CD8-positive, alpha-beta memory T cell (primary cell): ENCODE measurements around the gene ITPKA. TPM values are rescaled to one million over a fixed set of nuclear protein-coding genes. Genes with fewer than 3 reads are reported as not detected.

ENCODE experiments used
- CTCF ChIA-PET: fragments of 350-600 bp; sonication (Branson Sonifier 250); formaldehyde crosslinking; loops from one replicate; lab custom pipeline; 2021; ENCODE audit warnings: antibody characterized with exemption; lab: Charles Lee
- POLR2A ChIA-PET: fragments of 350-600 bp; sonication (Branson Sonifier 250); formaldehyde crosslinking; loops from one replicate; lab custom pipeline; 2021; ENCODE audit warnings: antibody characterized with exemption; lab: Charles Lee
- DNase-seq, 5 donors: peaks; one replicate each; pipeline versions ENCODE4 v3.0.0 to v3.0.0-alpha.2; 2020 to 2022; ENCODE audit warnings: mixed read lengths in 1 of 5
- H3K27ac ChIP-seq: one replicate; pipeline ENCODE4 v1.7.0; 2013; ENCODE audit warnings: low read depth, mild to moderate bottlenecking, low read length, moderate library complexity
- H3K27me3 ChIP-seq: 2 replicates; pipeline ENCODE4 v1.7.0; 2013; ENCODE audit warnings: low read length, mild to moderate bottlenecking; ENCODE audit not compliant: insufficient read depth, poor library complexity, severe bottlenecking
- H3K36me3 ChIP-seq: 2 replicates; pipeline ENCODE4 v1.7.0; 2013; ENCODE audit warnings: mild to moderate bottlenecking, low read length, moderate library complexity; ENCODE audit not compliant: insufficient read depth
- H3K4me1 ChIP-seq: 2 replicates; pipeline ENCODE4 v1.7.0; 2013; ENCODE audit warnings: mild to moderate bottlenecking, low read length, moderate library complexity; ENCODE audit not compliant: insufficient read depth
- H3K4me3 ChIP-seq: 2 replicates; pipeline ENCODE4 v1.7.0; 2013; ENCODE audit warnings: mild to moderate bottlenecking, low read length
- H3K9me3 ChIP-seq: 2 replicates; pipeline ENCODE4 v1.7.0; 2013; ENCODE audit warnings: mild to moderate bottlenecking, low read length
- H3K27ac Mint-ChIP-seq, 8 donors: one replicate each; pipeline ENCODE4 v1.8.0; 2020 to 2021; ENCODE audit warnings: mixed read lengths in 8 of 8, mild to moderate bottlenecking in 6 of 8, inconsistent platforms in 3 of 8, moderate library complexity in 3 of 8
- H3K27me3 Mint-ChIP-seq, 2 donors: one replicate each; pipeline ENCODE4 v1.8.0; 2020 to 2021; ENCODE audit warnings: mixed read lengths in 2 of 2, mild to moderate bottlenecking in 1 of 2, moderate library complexity in 1 of 2
- H3K36me3 Mint-ChIP-seq, 3 donors: one replicate each; pipeline ENCODE4 v1.8.0; 2020 to 2021; ENCODE audit warnings: mixed read lengths in 3 of 3, inconsistent platforms in 1 of 3, mild to moderate bottlenecking in 1 of 3
- H3K4me1 Mint-ChIP-seq, 3 donors: one replicate each; pipeline ENCODE4 v1.8.0; 2020 to 2021; ENCODE audit warnings: mixed read lengths in 3 of 3, inconsistent platforms in 1 of 3, mild to moderate bottlenecking in 1 of 3
- H3K4me3 Mint-ChIP-seq, 7 donors: one replicate each; pipeline ENCODE4 v1.8.0; 2020 to 2021; ENCODE audit warnings: mixed read lengths in 7 of 7, mild to moderate bottlenecking in 6 of 7, moderate library complexity in 4 of 7, inconsistent platforms in 2 of 7
- H3K9me3 Mint-ChIP-seq, 5 donors: one replicate each; pipeline ENCODE4 v1.8.0; 2020 to 2022; ENCODE audit warnings: mixed read lengths in 5 of 5, mild to moderate bottlenecking in 3 of 5, moderate library complexity in 2 of 5, inconsistent platforms in 1 of 5
- polyA plus RNA-seq: library from polyadenylated mRNA; unstranded; fragments of 300-500 nt; fragmentation: Illumina TruSeq; gene quantifications from one replicate; pipeline ENCODE4 v1.2.3, GENCODE V29; 2021
- total RNA-seq, 2 experiments: library from RNA; stranded (reverse); gene quantifications; one replicate each; pipeline ENCODE4 v1.2.3, GENCODE V29; 2021

Gene ITPKA
- total and polyA plus RNA-seq, 3 experiments from 2014 or later, result 0.44 to 0.53 TPM; not detected in 1

DNA sequence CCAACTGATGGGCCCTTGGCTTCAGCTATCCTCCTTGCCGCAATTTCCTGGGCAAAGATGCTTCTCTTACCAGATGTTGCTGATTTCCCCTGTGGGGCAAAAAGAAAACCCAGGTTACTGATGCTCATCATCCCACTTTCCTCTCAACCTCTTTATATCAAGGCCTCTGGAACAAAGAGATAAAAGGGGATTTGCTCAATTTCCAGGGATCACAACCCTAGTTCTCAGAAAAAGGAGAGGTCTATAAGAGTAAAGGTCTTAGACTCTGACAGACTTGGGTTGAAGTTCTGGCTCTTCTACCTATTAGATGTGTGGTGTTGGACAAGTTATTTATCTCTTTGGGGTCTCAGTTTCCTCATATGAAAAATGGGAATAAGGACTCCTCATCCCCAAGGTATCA is 41.9 kb downstream of the ITPKA start:
- CTCF ChIA-PET, result no interaction called here
- no peaks in the 10 kb centered on the region for H3K27me3 Mint-ChIP-seq
- Histone ChIP-seq H3K9me3 (no peaks in the 10 kb centered on the region), H3K27me3 (no peaks in the 10 kb centered on the region), H3K4me3 (no peak overlapping the region), H3K27ac (no peak overlapping the region), H3K4me1 (no peaks in the 10 kb centered on the region), H3K36me3 (peaks cover 27% of the 10 kb centered on the region)
- H3K36me3 Mint-ChIP-seq, result peaks cover 5 to 56% (median 8%) of the 10 kb centered on the region in 3 donors
- H3K4me1 Mint-ChIP-seq, result peaks cover 5 to 10% (median 6%) of the 10 kb centered on the region in 3 donors
- POLR2A ChIA-PET, result no interaction called here
- H3K4me3 Mint-ChIP-seq, result no peak overlapping the region
- DNase-seq, result no peak
- no peaks in the 10 kb centered on the region for H3K9me3 Mint-ChIP-seq
- H3K27ac Mint-ChIP-seq, result peak overlapping the region in 2 of 8 donors; percentile 35 to 42

DNA sequence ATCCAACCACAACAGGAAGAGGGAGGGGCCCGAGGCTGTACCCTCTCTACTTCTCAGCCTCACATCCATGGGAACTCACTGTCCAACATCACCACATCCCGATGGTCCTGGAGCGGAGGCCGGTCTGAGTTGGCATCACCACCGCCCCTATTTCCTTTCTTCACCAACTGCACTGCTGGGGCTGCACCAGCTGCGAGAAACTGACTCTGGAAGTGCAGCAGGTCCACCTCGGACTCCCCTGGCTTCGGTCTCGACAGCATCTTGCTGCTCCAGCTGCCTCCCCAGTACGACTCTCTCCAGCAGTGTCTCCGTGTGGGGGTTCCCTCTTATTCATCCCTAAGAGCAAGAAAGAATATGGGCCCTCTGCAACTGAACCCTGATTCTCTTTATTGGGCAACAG is 43.2 kb downstream of the ITPKA start:
- no peaks in the 10 kb centered on the region for H3K27me3 Mint-ChIP-seq
- Histone ChIP-seq H3K4me3 (no peak overlapping the region), H3K36me3 (peaks cover 23% of the 10 kb centered on the region), H3K27me3 (no peaks in the 10 kb centered on the region), H3K27ac (no peak overlapping the region), H3K9me3 (no peaks in the 10 kb centered on the region), H3K4me1 (no peaks in the 10 kb centered on the region)
- CTCF ChIA-PET, result no interaction called here
- peak overlapping the region in 2 of 8 donors; percentile 42 to 80 for H3K27ac Mint-ChIP-seq
- no peak for DNase-seq
- no peaks in the 10 kb centered on the region for H3K9me3 Mint-ChIP-seq
- no peak overlapping the region for H3K4me3 Mint-ChIP-seq
- H3K4me1 Mint-ChIP-seq, result peaks cover 5 to 10% (median 8%) of the 10 kb centered on the region in 3 donors
- POLR2A ChIA-PET, result no interaction called here
- H3K36me3 Mint-ChIP-seq, result peaks cover 5 to 49% (median 7%) of the 10 kb centered on the region in 3 donors

GRCh38 chr15:41543521-41543870 is 49.8 kb downstream of the ITPKA start:
- peak overlapping the region; percentile 86 to 98 (median 95) for H3K27ac Mint-ChIP-seq
- H3K27me3 Mint-ChIP-seq, result peaks cover 0 to 2% of the 10 kb centered on the region in 2 donors
- H3K9me3 Mint-ChIP-seq, result no peaks in the 10 kb centered on the region
- Histone ChIP-seq H3K4me1 (peaks cover 9% of the 10 kb centered on the region), H3K36me3 (no peaks in the 10 kb centered on the region), H3K27ac (peak overlapping the region; percentile 73), H3K9me3 (no peaks in the 10 kb centered on the region), H3K27me3 (no peaks in the 10 kb centered on the region), H3K4me3 (peak overlapping the region; percentile 97)
- H3K4me1 Mint-ChIP-seq, result peaks cover 17 to 26% (median 24%) of the 10 kb centered on the region in 3 donors
- ChIA-PET POLR2A (interaction anchor here (0.7 to 1.9 kb wide), 6 partner anchors 14 to 351 kb away, joined by 4 to 15 read pairs (median 5); partner anchors contain the start of gene MGA), CTCF (interaction anchor here (0.6 to 1.7 kb wide), 3 partner anchors 14 to 394 kb away, joined by 3 to 15 read pairs (median 4); partner anchors contain the start of gene MAPKBP1)
- no peak for DNase-seq
- H3K4me3 Mint-ChIP-seq, result peak overlapping the region; percentile 87 to 97 (median 96)
- H3K36me3 Mint-ChIP-seq, result peaks cover 0 to 7% (median 0%) of the 10 kb centered on the region in 3 donors

DNA sequence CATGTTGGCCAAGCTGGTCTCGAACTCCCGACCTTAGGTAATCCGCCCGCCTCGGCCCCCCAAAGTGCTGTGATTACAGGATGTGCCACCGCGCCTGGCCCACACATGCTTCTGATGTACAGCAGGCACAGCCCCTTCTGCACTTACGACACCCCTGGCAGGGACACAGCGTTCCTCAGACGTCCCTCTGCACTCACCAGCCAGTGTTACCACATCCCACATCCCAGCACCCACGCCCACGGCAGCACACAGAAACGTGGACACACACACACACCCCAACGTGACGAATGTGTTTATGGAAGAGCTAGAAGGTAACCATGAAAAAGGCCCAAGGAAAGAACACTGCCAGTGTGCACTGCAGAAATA is 51.0 kb downstream of the ITPKA start:
- no peaks in the 10 kb centered on the region for H3K9me3 ChIP-seq
- peak overlapping the region; percentile 86 to 98 (median 95) for H3K27ac Mint-ChIP-seq
- H3K36me3 Mint-ChIP-seq, result peaks cover 0 to 7% (median 0%) of the 10 kb centered on the region in 3 donors
- H3K27me3 Mint-ChIP-seq, result peaks cover 0 to 2% of the 10 kb centered on the region in 2 donors
- peak overlapping the region; percentile 97 for H3K4me3 ChIP-seq
- H3K4me1 ChIP-seq, result peaks cover 9% of the 10 kb centered on the region
- peak in 4 of 5 donors; percentile 21 to 56 (median 48) for DNase-seq
- H3K27ac ChIP-seq, result peak overlapping the region; percentile 73
- no peaks in the 10 kb centered on the region for H3K27me3 ChIP-seq
- peak overlapping the region; percentile 87 to 97 (median 96) for H3K4me3 Mint-ChIP-seq
- CTCF ChIA-PET, result interaction anchor here (1.4 to 1.8 kb wide), 3 partner anchors 10 to 230 kb away, joined by 4 to 15 read pairs (median 4); partner anchors contain the start of gene MAPKBP1
- POLR2A ChIA-PET, result interaction anchor here (0.7 to 1.9 kb wide), 7 partner anchors 13 to 284 kb away, joined by 4 to 15 read pairs (median 4); partner anchors contain the start of gene MGA
- H3K4me1 Mint-ChIP-seq, result peaks cover 17 to 26% (median 24%) of the 10 kb centered on the region in 3 donors
- H3K9me3 Mint-ChIP-seq, result no peaks in the 10 kb centered on the region
- H3K36me3 ChIP-seq, result no peaks in the 10 kb centered on the region

DNA sequence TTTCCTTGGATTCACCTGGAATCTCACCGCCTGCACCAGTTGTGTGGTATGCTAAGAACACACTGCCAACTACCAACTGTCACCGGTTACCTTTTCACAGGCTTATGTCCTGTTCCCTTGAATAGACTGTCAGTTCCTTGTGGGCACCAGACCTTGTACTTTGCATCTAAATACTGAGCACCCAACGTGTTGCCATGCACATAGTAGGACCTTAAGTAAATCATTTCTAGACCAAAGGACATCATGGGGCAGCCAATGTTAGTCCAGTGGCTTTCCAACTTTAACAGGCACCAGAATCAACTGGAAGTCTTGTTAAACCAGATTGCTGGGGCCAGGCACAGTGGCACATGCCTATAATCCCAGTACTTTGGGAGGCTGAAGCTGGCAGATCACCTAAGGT is 51.5 kb downstream of the ITPKA start:
- peaks cover 0 to 7% (median 0%) of the 10 kb centered on the region in 3 donors for H3K36me3 Mint-ChIP-seq
- ChIA-PET CTCF (interaction anchor here (1.7 to 1.8 kb wide), 2 partner anchors 9 to 12 kb away, joined by 4 to 15 read pairs; no protein-coding TSS in a partner anchor), POLR2A (interaction anchor here (1.9 kb wide), 1 partner anchor 40 kb away, joined by 6 read pairs; no protein-coding TSS in a partner anchor)
- no peak overlapping the region for H3K27ac ChIP-seq
- peaks cover 9% of the 10 kb centered on the region for H3K4me1 ChIP-seq
- peaks cover under 1 to 2% of the 10 kb centered on the region in 2 donors for H3K27me3 Mint-ChIP-seq
- H3K9me3 Mint-ChIP-seq, result no peaks in the 10 kb centered on the region
- H3K4me1 Mint-ChIP-seq, result peaks cover 17 to 26% (median 24%) of the 10 kb centered on the region in 3 donors
- peak overlapping the region; percentile 43 to 96 (median 92) for H3K27ac Mint-ChIP-seq
- peak overlapping the region; percentile 87 to 97 (median 96) for H3K4me3 Mint-ChIP-seq
- H3K27me3 ChIP-seq, result no peaks in the 10 kb centered on the region
- H3K36me3 ChIP-seq, result no peaks in the 10 kb centered on the region
- no peaks in the 10 kb centered on the region for H3K9me3 ChIP-seq
- H3K4me3 ChIP-seq, result no peak overlapping the region
- DNase-seq, result no peak

- no peaks in the 10 kb centered on the region for H3K9me3 ChIP-seq
- ChIA-PET POLR2A (no interaction called here), CTCF (interaction anchor here (2.2 kb wide), 1 partner anchor 11 kb away, joined by 5 read pairs; no protein-coding TSS in a partner anchor)
- Mint-ChIP-seq H3K4me3 (peak overlapping the region in 1 of 7 donors; percentile 69), H3K27ac (peak overlapping the region in 1 of 8 donors; percentile 68), H3K27me3 (peaks cover 2 to 4% of the 10 kb centered on the region in 2 donors), H3K9me3 (no peaks in the 10 kb centered on the region), H3K36me3 (peaks cover 0 to 6% (median 0%) of the 10 kb centered on the region in 3 donors), H3K4me1 (peaks cover 17 to 23% (median 21%) of the 10 kb centered on the region in 3 donors)
- H3K4me3 ChIP-seq, result no peak overlapping the region
- no peaks in the 10 kb centered on the region for H3K27me3 ChIP-seq
- H3K27ac ChIP-seq, result no peak overlapping the region
- H3K4me1 ChIP-seq, result peaks cover 9% of the 10 kb centered on the region
- DNase-seq, result no peak
- no peaks in the 10 kb centered on the region for H3K36me3 ChIP-seq
These were observed 53.4 kb downstream of the ITPKA start for GRCh38 chr15:41546851-41547786.

GRCh38 chr15:41550066-41550775 is 56.5 kb downstream of the ITPKA start:
- H3K9me3 Mint-ChIP-seq, result no peaks in the 10 kb centered on the region
- H3K27ac Mint-ChIP-seq, result no peak overlapping the region
- no peak for DNase-seq
- Histone ChIP-seq H3K27ac (no peak overlapping the region), H3K36me3 (no peaks in the 10 kb centered on the region), H3K9me3 (no peaks in the 10 kb centered on the region), H3K4me3 (no peak overlapping the region), H3K4me1 (no peaks in the 10 kb centered on the region), H3K27me3 (no peaks in the 10 kb centered on the region)
- POLR2A ChIA-PET, result interaction anchor here (0.7 kb wide), 1 partner anchor 37 kb away, joined by 8 read pairs; no protein-coding TSS in a partner anchor
- H3K27me3 Mint-ChIP-seq, result peaks cover 2 to 8% of the 10 kb centered on the region in 2 donors
- no peaks in the 10 kb centered on the region for H3K36me3 Mint-ChIP-seq
- CTCF ChIA-PET, result interaction anchor here (0.7 to 1.9 kb wide), 2 partner anchors 7 to 78 kb away, joined by 3 to 9 read pairs; no protein-coding TSS in a partner anchor
- no peak overlapping the region for H3K4me3 Mint-ChIP-seq
- peaks cover under 1 to 5% (median under 1%) of the 10 kb centered on the region in 3 donors for H3K4me1 Mint-ChIP-seq
